ENCODE data around the gene ATP9B.

GRCh38 chr18:79332646-79333045, 263.5 kb downstream of the ATP9B start:
- TF ChIP-seq, protein P1, sequence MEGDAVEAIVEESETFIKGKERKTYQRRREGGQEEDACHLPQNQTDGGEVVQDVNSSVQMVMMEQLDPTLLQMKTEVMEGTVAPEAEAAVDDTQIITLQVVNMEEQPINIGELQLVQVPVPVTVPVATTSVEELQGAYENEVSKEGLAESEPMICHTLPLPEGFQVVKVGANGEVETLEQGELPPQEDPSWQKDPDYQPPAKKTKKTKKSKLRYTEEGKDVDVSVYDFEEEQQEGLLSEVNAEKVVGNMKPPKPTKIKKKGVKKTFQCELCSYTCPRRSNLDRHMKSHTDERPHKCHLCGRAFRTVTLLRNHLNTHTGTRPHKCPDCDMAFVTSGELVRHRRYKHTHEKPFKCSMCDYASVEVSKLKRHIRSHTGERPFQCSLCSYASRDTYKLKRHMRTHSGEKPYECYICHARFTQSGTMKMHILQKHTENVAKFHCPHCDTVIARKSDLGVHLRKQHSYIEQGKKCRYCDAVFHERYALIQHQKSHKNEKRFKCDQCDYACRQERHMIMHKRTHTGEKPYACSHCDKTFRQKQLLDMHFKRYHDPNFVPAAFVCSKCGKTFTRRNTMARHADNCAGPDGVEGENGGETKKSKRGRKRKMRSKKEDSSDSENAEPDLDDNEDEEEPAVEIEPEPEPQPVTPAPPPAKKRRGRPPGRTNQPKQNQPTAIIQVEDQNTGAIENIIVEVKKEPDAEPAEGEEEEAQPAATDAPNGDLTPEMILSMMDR (IDR thresholded peaks at IDR 0.05 in 8 of 11, conservative IDR thresholded peaks at IDR 0.05 in 3 of 11): no peak
- no peak for TF ChIP-seq POLR2A (IDR thresholded peaks at IDR 0.05)

Measured in spleen (tissue), 7 donors.